GM23248 (cell line): ENCODE data around the gene ESYT2. TPM values are rescaled to one million over a fixed set of nuclear protein-coding genes. Genes with fewer than 3 reads are reported as not detected.

ENCODE experiments used
- DNase-seq: peaks from one replicate; pipeline ENCODE4 v3.0.0-alpha.2; 2015
- H2AFZ ChIP-seq: fragments of 200-600 bp; sonication (generic); 2 replicates; pipeline ENCODE4 v1.6.1; 2016; ENCODE audit warnings: antibody characterized with exemption
- H3F3A ChIP-seq: fragments of 200-600 bp; sonication (generic); 2 replicates; pipeline ENCODE4 v1.6.1; 2016; ENCODE audit warnings: mild to moderate bottlenecking, antibody characterized with exemption, mixed run types; ENCODE audit not compliant: insufficient read depth
- H3K27ac ChIP-seq: fragments of 200-600 bp; sonication (generic); 2 replicates; pipeline ENCODE4 v1.5.1; 2016; ENCODE audit warnings: mild to moderate bottlenecking
- H3K27me3 ChIP-seq: fragments of 200-600 bp; sonication (generic); replicated peaks from 2 replicates; pipeline ENCODE4 v1.6.1; 2016; ENCODE audit warnings: mild to moderate bottlenecking; ENCODE audit not compliant: insufficient read depth
- H3K36me3 ChIP-seq: fragments of 200-600 bp; sonication (generic); 2 replicates; pipeline ENCODE4 v1.6.1; 2016; ENCODE audit warnings: low read depth, mild to moderate bottlenecking
- H3K4me1 ChIP-seq: fragments of 200-600 bp; sonication (generic); 2 replicates; pipeline ENCODE4 v1.6.1; 2016; ENCODE audit warnings: mild to moderate bottlenecking; ENCODE audit not compliant: insufficient read depth
- H3K4me2 ChIP-seq: fragments of 200-600 bp; sonication (generic); one replicate; pipeline ENCODE4 v1.6.1; 2016; ENCODE audit warnings: mild to moderate bottlenecking; ENCODE audit not compliant: unreplicated experiment
- H3K4me3 ChIP-seq: fragments of 200-600 bp; sonication (generic); 2 replicates; pipeline ENCODE4 v1.5.1; 2016; ENCODE audit warnings: mild to moderate bottlenecking
- H3K79me2 ChIP-seq: fragments of 200-600 bp; sonication (generic); 2 replicates; pipeline ENCODE4 v1.6.1; 2016; ENCODE audit warnings: mild to moderate bottlenecking; ENCODE audit not compliant: insufficient read depth
- H3K9ac ChIP-seq: fragments of 200-600 bp; sonication (generic); 2 replicates; pipeline ENCODE4 v1.6.1; 2016; ENCODE audit warnings: mild to moderate bottlenecking
- H3K9me2 ChIP-seq: fragments of 200-600 bp; sonication (generic); 2 replicates; pipeline ENCODE4 v1.6.1; 2016; ENCODE audit warnings: mixed run types, mild to moderate bottlenecking, moderate library complexity; ENCODE audit not compliant: insufficient read depth
- H3K9me3 ChIP-seq: fragments of 200-600 bp; sonication (generic); one replicate; pipeline ENCODE4 v1.6.1; 2017; ENCODE audit warnings: low read depth
- H4K20me1 ChIP-seq: fragments of 200-600 bp; sonication (generic); 2 replicates; pipeline ENCODE4 v1.6.0; 2016; ENCODE audit not compliant: insufficient read depth
- EZH2 ChIP-seq: fragments of 200-600 bp; sonication (generic); IDR thresholded peaks from 2 replicates; pipeline ENCODE4 v1.6.1; 2018; ENCODE audit warnings: antibody characterized with exemption, mild to moderate bottlenecking; ENCODE audit not compliant: insufficient read depth, poor library complexity, severe bottlenecking
- EZH2phosphoT487 ChIP-seq: fragments of 200-600 bp; sonication (generic); IDR thresholded peaks from 2 replicates; pipeline ENCODE4 v1.6.1; 2018; ENCODE audit warnings: antibody characterized with exemption, moderate library complexity, mild to moderate bottlenecking, low read depth; ENCODE audit not compliant: insufficient read depth
- WGBS, 2 experiments: methylation state at CpG; one replicate each; pipeline ENCODE4 v1.1.6; 2015 to 2017; ENCODE audit warnings: low lambda C conversion rate in 2 of 2, low coverage in 1 of 2; ENCODE audit errors: missing lambda C conversion rate in 2 of 2; 5-methylcytosine and 5-hydroxymethylcytosine counted together
- in situ Hi-C: fragments of 300-500 bp; cut with MboI; formaldehyde crosslinking; loops from 2 replicates; pipeline ENCODE4 v1.15.0; 2020
- polyA plus RNA-seq: library from polyadenylated mRNA; unstranded; fragments of >200 nt; fragmentation: Nextera tagmentation; extraction: Ambion mirVana; gene quantifications from 2 replicates; pipeline ENCODE4 v1.2.1, GENCODE V29; 2016
- total RNA-seq: library from RNA; depleted of rRNA; stranded (reverse); fragments of >200 nt; shearing (Covaris generic); gene quantifications from 2 replicates; pipeline ENCODE4 v1.2.3, GENCODE V29; 2014

ESYT2 gene
- total and polyA plus RNA-seq, 2 experiments from 2014 or later: 49.9 to 129 TPM

DNA sequence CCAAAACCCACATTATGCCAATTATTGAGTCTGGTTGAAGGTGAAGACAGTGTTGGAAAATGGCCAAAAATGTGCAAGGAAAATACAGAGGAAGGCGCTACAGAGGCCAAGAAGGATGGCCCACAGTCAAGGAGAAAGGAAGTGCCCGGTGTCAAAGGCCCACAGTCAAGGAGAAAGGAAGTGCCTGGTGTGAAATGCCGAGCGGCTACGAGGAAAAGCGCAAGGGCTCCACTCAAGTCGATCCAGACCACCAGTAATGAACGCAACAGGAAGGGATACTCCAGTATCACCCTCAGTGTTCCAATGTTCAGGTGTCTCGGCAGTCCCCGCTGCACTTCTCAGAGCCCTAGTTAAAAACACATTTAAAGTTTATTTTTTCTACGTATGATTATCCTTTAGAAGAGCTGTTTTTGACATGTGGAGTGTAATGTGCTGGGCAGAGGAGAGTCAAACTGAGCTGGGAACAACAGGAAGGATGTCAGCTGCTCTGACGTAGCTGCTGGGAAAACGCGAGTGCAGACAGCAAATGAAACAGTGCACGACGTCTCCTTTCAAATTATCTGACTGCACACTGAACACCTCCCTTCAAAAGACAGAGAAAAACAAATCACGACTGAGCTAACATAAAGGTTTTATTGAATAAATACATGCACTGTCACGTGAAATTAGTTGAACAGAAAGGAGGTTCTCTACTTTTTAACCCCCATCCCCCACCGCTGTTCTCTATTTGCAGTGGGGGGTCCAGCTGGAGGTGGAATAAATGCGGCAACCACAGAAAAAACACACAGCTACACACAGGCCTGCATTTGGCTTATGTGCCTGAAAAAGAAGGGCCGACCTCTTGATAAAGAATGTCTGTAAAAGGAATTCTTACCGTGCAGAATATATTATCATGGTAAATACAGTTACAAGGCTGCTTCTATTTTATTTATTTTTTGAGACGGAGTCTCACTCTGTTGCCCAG is 98.6 kb downstream of the ESYT2 start:
- no peak for DNase-seq
- no peak overlapping the region for H3K27ac ChIP-seq
- no peaks in the 10 kb centered on the region for H3K79me2 ChIP-seq
- TF ChIP-seq EZH2: no peak
- no peak for TF ChIP-seq EZH2phosphoT487
- no peak overlapping the region for H3K4me3 ChIP-seq
- H3K4me1 ChIP-seq: no peaks in the 10 kb centered on the region
- no peaks in the 10 kb centered on the region for H3F3A ChIP-seq
- no peaks in the 10 kb centered on the region for H3K27me3 ChIP-seq
- no peak overlapping the region for H3K9ac ChIP-seq
- H3K4me2 ChIP-seq: no peak overlapping the region
- WGBS, 2 experiments: 78% methylated on average over 23 of the region's 23 CpGs
- in situ Hi-C loops: no loop called here
- H3K9me2 ChIP-seq: no peaks in the 10 kb centered on the region
- no peak overlapping the region for H2AFZ ChIP-seq
- peaks cover 36% of the 10 kb centered on the region for H3K36me3 ChIP-seq
- H4K20me1 ChIP-seq: no peaks in the 10 kb centered on the region
- no peaks in the 10 kb centered on the region for H3K9me3 ChIP-seq

GRCh38 chr7:158729646-158730382 is 99.5 kb downstream of the ESYT2 start:
- Histone ChIP-seq H3K9ac (no peak overlapping the region), H3K27ac (no peak overlapping the region), H3F3A (no peaks in the 10 kb centered on the region), H3K36me3 (peaks cover 27% of the 10 kb centered on the region), H3K9me3 (no peaks in the 10 kb centered on the region), H3K4me1 (no peaks in the 10 kb centered on the region), H3K9me2 (no peaks in the 10 kb centered on the region), H4K20me1 (no peaks in the 10 kb centered on the region), H2AFZ (no peak overlapping the region), H3K79me2 (no peaks in the 10 kb centered on the region), H3K4me3 (no peak overlapping the region), H3K27me3 (no peaks in the 10 kb centered on the region), H3K4me2 (no peak overlapping the region)
- no peak for DNase-seq
- TF ChIP-seq EZH2: no peak
- no peak for TF ChIP-seq EZH2phosphoT487
- in situ Hi-C loops: no loop called here
- 80 to 82% methylated on average over 4 to 7 of the region's 7 CpGs for WGBS, 2 experiments

GRCh38 chr7:158728911-158729645 is 100.2 kb downstream of the ESYT2 start:
- peaks cover 20% of the 10 kb centered on the region for H3K36me3 ChIP-seq
- no peak for DNase-seq

DNA sequence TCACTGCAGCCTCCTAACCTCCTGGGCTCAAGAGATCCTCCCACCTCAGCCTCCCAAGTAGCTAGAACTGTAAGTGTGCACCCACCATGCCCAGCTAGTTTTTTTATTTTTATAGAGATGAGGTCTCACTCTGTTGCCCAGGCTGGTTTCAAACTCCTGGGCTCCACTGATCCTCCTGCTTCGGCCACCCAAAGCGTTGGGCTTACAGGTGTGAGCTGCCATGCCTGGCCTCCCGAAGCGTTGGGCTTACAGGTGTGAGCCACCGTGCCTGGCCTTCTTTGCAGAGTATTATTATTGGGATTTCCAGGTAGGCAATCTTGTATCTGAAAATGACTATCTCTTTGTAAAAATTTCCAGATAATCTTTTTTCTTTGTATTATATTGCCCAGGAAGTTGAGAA is 101.6 kb downstream of the ESYT2 start:
- H3K4me1 ChIP-seq: no peaks in the 10 kb centered on the region
- no peaks in the 10 kb centered on the region for H3K9me2 ChIP-seq
- no peaks in the 10 kb centered on the region for H3K79me2 ChIP-seq
- no peaks in the 10 kb centered on the region for H3F3A ChIP-seq
- no peak overlapping the region for H3K4me3 ChIP-seq
- DNase-seq: no peak
- H3K4me2 ChIP-seq: no peak overlapping the region
- H3K9me3 ChIP-seq: no peaks in the 10 kb centered on the region
- TF ChIP-seq EZH2: no peak
- no peak for TF ChIP-seq EZH2phosphoT487
- in situ Hi-C loops: no loop called here
- H3K27me3 ChIP-seq: no peaks in the 10 kb centered on the region
- no peak overlapping the region for H3K27ac ChIP-seq
- H2AFZ ChIP-seq: no peak overlapping the region
- no peaks in the 10 kb centered on the region for H4K20me1 ChIP-seq
- H3K36me3 ChIP-seq: peaks cover 6% of the 10 kb centered on the region
- 86 to 88% methylated on average over 5 of the region's 5 CpGs for WGBS, 2 experiments
- no peak overlapping the region for H3K9ac ChIP-seq

More at GRCh38 chr7:158728911-158729645, 100.2 kb downstream of the ESYT2 start:
- TF ChIP-seq EZH2 (no peak), EZH2phosphoT487 (no peak)
- Histone ChIP-seq H2AFZ (no peak overlapping the region), H3K4me3 (no peak overlapping the region), H4K20me1 (no peaks in the 10 kb centered on the region), H3F3A (no peaks in the 10 kb centered on the region), H3K9ac (no peak overlapping the region), H3K27ac (no peak overlapping the region), H3K4me2 (no peak overlapping the region), H3K9me2 (no peaks in the 10 kb centered on the region), H3K4me1 (no peaks in the 10 kb centered on the region), H3K79me2 (no peaks in the 10 kb centered on the region), H3K27me3 (no peaks in the 10 kb centered on the region), H3K9me3 (no peaks in the 10 kb centered on the region)
- in situ Hi-C loops: no loop called here
- WGBS, 2 experiments: 86 to 100% methylated on average over 4 to 16 of the region's 16 CpGs
